Caco-2 (cell line): ENCODE measurements around the gene SNX3. TPM values are rescaled to one million over a fixed set of nuclear protein-coding genes. Genes with fewer than 3 reads are reported as not detected.

Experiments
- BruUV-seq: library from RNA; stranded (reverse); fragments of 400-500 nt; replicated peaks from 2 replicates; lab custom pipeline; 2021; lab: Mats Ljungman, UMichigan
- CTCF ChIA-PET: fragments of 300-600 bp; sonication (Branson Sonifier 250); formaldehyde crosslinking; loops from one replicate; lab custom pipeline; 2022; ENCODE audit warnings: antibody characterized with exemption; lab: Charles Lee
- POLR2A ChIA-PET: fragments of 300-600 bp; sonication (Branson Sonifier 250); formaldehyde crosslinking; loops from one replicate; lab custom pipeline; 2022; ENCODE audit warnings: antibody characterized with exemption; lab: Charles Lee
- DNase-seq, 2 experiments: peaks; one replicate each; pipeline versions ENCODE4 v3.0.0 to v3.0.0-alpha.2; 2020 to 2022
- H3K27me3 ChIP-seq: replicated peaks from 2 replicates; pipeline ENCODE4 v1.6.0; 2011; ENCODE audit warnings: low read length; ENCODE audit not compliant: control insufficient read depth, insufficient read depth
- H3K36me3 ChIP-seq: 2 replicates; pipeline ENCODE4 v1.5.1; 2011; ENCODE audit warnings: low read length; ENCODE audit not compliant: control insufficient read depth, insufficient read depth
- H3K4me1 ChIP-seq: fragments of 250-450 bp; sonication (Bioruptor Pico); 2 replicates; pipeline ENCODE4 v1.5.1; 2020; ENCODE audit warnings: mild to moderate bottlenecking
- H3K4me3 ChIP-seq: 2 replicates; pipeline ENCODE4 v1.5.1; 2011; ENCODE audit warnings: low read depth, mild to moderate bottlenecking, control low read depth, low read length
- H3K9me3 ChIP-seq: fragments of 250-450 bp; sonication (Bioruptor Pico); 2 replicates; pipeline ENCODE4 v1.5.1; 2020; ENCODE audit warnings: mild to moderate bottlenecking, moderate library complexity
- H3K27ac Mint-ChIP-seq: one replicate; pipeline ENCODE4 v1.8.0; 2022; ENCODE audit warnings: mixed read lengths; ENCODE audit not compliant: unreplicated experiment
- H3K27me3 Mint-ChIP-seq: one replicate; pipeline ENCODE4 v1.8.0; 2022; ENCODE audit warnings: mixed read lengths; ENCODE audit not compliant: insufficient read depth, unreplicated experiment
- H3K36me3 Mint-ChIP-seq: one replicate; pipeline ENCODE4 v1.8.0; 2022; ENCODE audit warnings: mild to moderate bottlenecking, mixed read lengths; ENCODE audit not compliant: insufficient read depth, unreplicated experiment
- H3K4me1 Mint-ChIP-seq: one replicate; pipeline ENCODE4 v1.8.0; 2022; ENCODE audit warnings: low read depth, mixed read lengths; ENCODE audit not compliant: unreplicated experiment
- H3K4me3 Mint-ChIP-seq: one replicate; pipeline ENCODE4 v1.8.0; 2022; ENCODE audit warnings: mild to moderate bottlenecking, moderate library complexity, mixed read lengths; ENCODE audit not compliant: unreplicated experiment
- H3K9me3 Mint-ChIP-seq: one replicate; pipeline ENCODE4 v1.8.0; 2022; ENCODE audit warnings: mixed read lengths; ENCODE audit not compliant: unreplicated experiment
- CTCF ChIP-seq, 2 experiments: fragments of 200-600 bp in 1 of 2; IDR thresholded peaks; 1 replicate in 1 of 2; 2 replicates in 1 of 2; pipeline versions ENCODE4 v1.5.1 to v1.8.0; 2011 to 2022; ENCODE audit warnings: antibody characterized with exemption in 1 of 2, control low read depth in 1 of 2, inconsistent platforms in 1 of 2, low read depth in 1 of 2, low read length in 1 of 2, mild to moderate bottlenecking in 1 of 2, moderate library complexity in 1 of 2; ENCODE audit not compliant: insufficient read depth in 1 of 2, severe bottlenecking in 1 of 2, unreplicated experiment in 1 of 2
- intact Hi-C: fragments of 100-400 bp; cut with micrococcal nuclease; formaldehyde crosslinking; loops from one replicate; pipeline ENCODE4 v1.10.0; 2022; ENCODE audit not compliant: unreplicated experiment
- total RNA-seq: library from RNA; stranded (reverse); gene quantifications from 2 replicates; pipeline ENCODE4 v1.2.3, GENCODE V29; 2022

The SNX3 gene
- total RNA-seq, 1 experiment from 2014 or later: 114 TPM

GRCh38 chr6:108193131-108193530 is 67.7 kb downstream of the SNX3 start:
- Histone ChIP-seq H3K36me3 (no peaks in the 10 kb centered on the region), H3K27me3 (no peaks in the 10 kb centered on the region), H3K9me3 (no peaks in the 10 kb centered on the region), H3K4me3 (no peak overlapping the region), H3K4me1 (no peaks in the 10 kb centered on the region)
- POLR2A ChIA-PET: interaction anchor here (0.6 kb wide), 1 partner anchor 215 kb away, joined by 23 read pairs; no protein-coding TSS in a partner anchor
- TF ChIP-seq CTCF (IDR thresholded peaks at IDR 0.05; ENCODE audit: insufficient read depth in 1 of 2, low read depth in 1 of 2, low read length in 1 of 2, severe bottlenecking in 1 of 2, unreplicated experiment in 1 of 2): no peak
- Mint-ChIP-seq H3K9me3 (no peaks in the 10 kb centered on the region), H3K4me1 (no peaks in the 10 kb centered on the region), H3K4me3 (no peak overlapping the region), H3K36me3 (no peaks in the 10 kb centered on the region), H3K27me3 (no peaks in the 10 kb centered on the region), H3K27ac (no peak overlapping the region)
- intact Hi-C loops: no loop called here
- no peak for DNase-seq
- BruUV-seq: no TSS peak
- CTCF ChIA-PET: no interaction called here

GRCh38 chr6:108187519-108187918 is 73.3 kb downstream of the SNX3 start:
- Mint-ChIP-seq H3K36me3 (no peaks in the 10 kb centered on the region), H3K4me1 (peaks cover 9% of the 10 kb centered on the region), H3K9me3 (no peaks in the 10 kb centered on the region), H3K27ac (no peak overlapping the region), H3K4me3 (no peak overlapping the region), H3K27me3 (no peaks in the 10 kb centered on the region)
- Histone ChIP-seq H3K9me3 (no peaks in the 10 kb centered on the region), H3K27me3 (no peaks in the 10 kb centered on the region), H3K36me3 (no peaks in the 10 kb centered on the region), H3K4me1 (no peaks in the 10 kb centered on the region; the same call in 1 of the 2 replicates), H3K4me3 (no peak overlapping the region)
- ChIA-PET CTCF (no interaction called here), POLR2A (no interaction called here)
- intact Hi-C loops: no loop called here
- no peak for TF ChIP-seq CTCF (IDR thresholded peaks at IDR 0.05; ENCODE audit: insufficient read depth in 1 of 2, low read depth in 1 of 2, low read length in 1 of 2, severe bottlenecking in 1 of 2, unreplicated experiment in 1 of 2)
- no peak for DNase-seq
- no TSS peak for BruUV-seq

DNA sequence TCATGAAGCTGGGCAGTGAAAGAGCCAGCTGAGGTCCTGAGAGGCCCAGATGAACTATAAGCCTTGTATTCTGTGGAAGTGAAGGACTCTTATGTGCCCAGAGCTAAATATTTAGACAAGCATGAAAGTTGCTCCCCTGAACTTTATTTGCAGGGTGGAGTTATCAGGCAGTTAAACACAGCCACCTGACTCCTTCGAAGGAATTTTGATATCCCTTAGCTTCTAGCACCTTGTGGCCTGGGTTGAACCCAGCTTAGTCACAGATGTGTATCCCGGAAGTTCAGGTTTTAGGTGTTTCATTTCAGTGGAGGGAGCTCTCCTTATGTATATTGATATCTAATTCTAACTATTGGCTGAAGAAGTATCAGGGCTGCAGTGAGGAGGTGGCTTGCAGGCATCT is 74.6 kb downstream of the SNX3 start:
- Mint-ChIP-seq H3K9me3 (no peaks in the 10 kb centered on the region), H3K27me3 (no peaks in the 10 kb centered on the region), H3K36me3 (no peaks in the 10 kb centered on the region), H3K4me3 (no peak overlapping the region), H3K27ac (no peak overlapping the region), H3K4me1 (peaks cover 9% of the 10 kb centered on the region)
- intact Hi-C loops: no loop called here
- TF ChIP-seq CTCF (IDR thresholded peaks at IDR 0.05; ENCODE audit: insufficient read depth in 1 of 2, low read depth in 1 of 2, low read length in 1 of 2, severe bottlenecking in 1 of 2, unreplicated experiment in 1 of 2): no peak
- H3K27me3 ChIP-seq: no peaks in the 10 kb centered on the region
- BruUV-seq: no TSS peak
- no peaks in the 10 kb centered on the region for H3K36me3 ChIP-seq
- no peak overlapping the region for H3K4me3 ChIP-seq
- ChIA-PET CTCF (interaction anchor here (1.2 kb wide), 1 partner anchor 306 kb away, joined by 3 read pairs; no protein-coding TSS in a partner anchor), POLR2A (interaction anchor here (0.5 to 1.0 kb wide), 2 partner anchors 22 to 75 kb away, joined by 4 to 6 read pairs; partner anchors contain the start of gene SNX3)
- DNase-seq: peak in 1 of 2 experiments; percentile 43
- no peaks in the 10 kb centered on the region for H3K9me3 ChIP-seq
- H3K4me1 ChIP-seq: no peaks in the 10 kb centered on the region; the same call in 1 of the 2 replicates
